Neural cell (in vitro differentiated cells): ENCODE results near the gene LDB2. TPM values are rescaled to one million over a fixed set of nuclear protein-coding genes. Genes with fewer than 3 reads are reported as not detected.

Experiments used
- H2AFZ ChIP-seq: fragments of 200-600, 300-800 bp; sonication (generic), shearing (Covaris generic); 2 replicates; pipeline ENCODE4 v1.6.0; 2014; ENCODE audit warnings: low read depth, mild to moderate bottlenecking, antibody characterized with exemption, low read length, moderate library complexity
- H3F3A ChIP-seq: fragments of 200-600 bp; shearing (Covaris generic); 2 replicates; pipeline ENCODE4 v1.6.1; 2016; ENCODE audit warnings: mild to moderate bottlenecking, moderate library complexity, mixed read lengths, antibody characterized with exemption, low read length; ENCODE audit not compliant: insufficient read depth, poor library complexity, severe bottlenecking
- H3K27ac ChIP-seq: fragments of 200-600, 300-800 bp; sonication (generic), shearing (Covaris generic); 2 replicates; pipeline ENCODE4 v1.5.1; 2014; ENCODE audit warnings: mild to moderate bottlenecking, low read length, moderate library complexity
- H3K27me3 ChIP-seq: fragments of 300-800, 200-600 bp; sonication (generic), shearing (Covaris generic); 2 replicates; pipeline ENCODE4 v1.6.0; 2014; ENCODE audit warnings: mild to moderate bottlenecking, low read depth, low read length, moderate library complexity; ENCODE audit not compliant: insufficient read depth
- H3K36me3 ChIP-seq: fragments of 300-800, 200-600 bp; sonication (generic), shearing (Covaris generic); 2 replicates; pipeline ENCODE4 v1.5.1; 2014; ENCODE audit warnings: mild to moderate bottlenecking, antibody characterized with exemption, low read length, moderate library complexity; ENCODE audit not compliant: insufficient read depth
- H3K4me2 ChIP-seq: fragments of 300-800, 200-600 bp; sonication (generic), shearing (Covaris generic); 2 replicates; pipeline ENCODE4 v1.6.0; 2014; ENCODE audit warnings: mild to moderate bottlenecking, low read length
- H3K4me3 ChIP-seq: fragments of 300-800, 200-600 bp; sonication (generic), shearing (Covaris generic); 2 replicates; pipeline ENCODE4 v1.5.1; 2014; ENCODE audit warnings: mild to moderate bottlenecking, low read length, moderate library complexity
- H3K79me2 ChIP-seq: fragments of 200-600 bp; shearing (Covaris generic); replicated peaks from 2 replicates; pipeline ENCODE4 v1.6.0; 2014; ENCODE audit warnings: mild to moderate bottlenecking, low read length, moderate library complexity; ENCODE audit not compliant: insufficient read depth
- H3K9ac ChIP-seq: fragments of 300-800, 200-600 bp; sonication (generic), shearing (Covaris generic); 2 replicates; pipeline ENCODE4 v1.6.1; 2016; ENCODE audit warnings: mild to moderate bottlenecking, low read length, mixed read lengths
- H3K9me2 ChIP-seq: fragments of 200-600 bp; shearing (Covaris generic); 2 replicates; pipeline ENCODE4 v1.6.1; 2016; ENCODE audit warnings: mild to moderate bottlenecking, low read length, mixed read lengths; ENCODE audit not compliant: insufficient read depth
- H3K9me3 ChIP-seq: fragments of 200-600, 300-800 bp; sonication (generic), shearing (Covaris generic); 2 replicates; pipeline ENCODE4 v1.6.1; 2016; ENCODE audit warnings: mild to moderate bottlenecking, mixed run types, low read length, moderate library complexity, mixed read lengths
- H4K20me1 ChIP-seq: fragments of 200-600 bp; shearing (Covaris generic); 2 replicates; pipeline ENCODE4 v1.6.1; 2016; ENCODE audit warnings: mild to moderate bottlenecking, mixed run types; ENCODE audit not compliant: insufficient read depth
- EP300 ChIP-seq: fragments of 450-650 bp; conservative IDR thresholded peaks from 2 replicates; pipeline ENCODE4 v1.6.1; 2014; ENCODE audit warnings: antibody characterized with exemption, mild to moderate bottlenecking, moderate library complexity; ENCODE audit not compliant: poor library complexity, severe bottlenecking
- EZH2 ChIP-seq: fragments of 200-600, 300-800 bp; shearing (Covaris generic), sonication (generic); IDR thresholded peaks from 2 replicates; pipeline ENCODE4 v1.6.1; 2014; ENCODE audit warnings: antibody characterized with exemption, low read length, borderline replicate concordance, mild to moderate bottlenecking; ENCODE audit not compliant: insufficient read depth, poor library complexity, severe bottlenecking
- MXI1 ChIP-seq: fragments of 450-650 bp; conservative IDR thresholded peaks from 2 replicates; pipeline ENCODE4 v1.6.1; 2014; ENCODE audit warnings: antibody characterized with exemption, mild to moderate bottlenecking; ENCODE audit not compliant: poor library complexity, severe bottlenecking
- POLR2AphosphoS5 ChIP-seq: IDR thresholded peaks from 2 replicates; pipeline ENCODE4 v1.6.1; 2012
- RAD21 ChIP-seq: fragments of 450-650 bp; conservative IDR thresholded peaks from 2 replicates; pipeline ENCODE4 v1.6.1; 2014; ENCODE audit warnings: antibody characterized with exemption, mild to moderate bottlenecking, moderate library complexity
- SMC3 ChIP-seq: fragments of 450-650 bp; conservative IDR thresholded peaks from 2 replicates; pipeline ENCODE4 v1.6.1; 2014; ENCODE audit warnings: antibody characterized with exemption, mild to moderate bottlenecking, moderate library complexity; ENCODE audit not compliant: poor library complexity
- TAF1 ChIP-seq: IDR thresholded peaks from 2 replicates; pipeline ENCODE4 v1.6.1; 2012; ENCODE audit warnings: low read depth
- polyA plus RNA-seq: library from polyadenylated mRNA; depleted of rRNA; stranded (reverse); fragments of >200 nt; gene quantifications from 2 replicates; pipeline ENCODE4 v1.2.3, GENCODE V29; 2014
- TF ChIP-seq, protein P1 (sequence below): IDR thresholded peaks from 2 replicates; pipeline ENCODE4 v1.6.1; 2012; ENCODE audit warnings: borderline replicate concordance
- TF ChIP-seq, protein P2 (sequence below): fragments of 450-650 bp; IDR thresholded peaks from 2 replicates; pipeline ENCODE4 v1.5.1; 2014; ENCODE audit warnings: antibody characterized with exemption, mild to moderate bottlenecking, moderate library complexity; ENCODE audit not compliant: poor library complexity, severe bottlenecking

LDB2 gene
- polyA plus RNA-seq, 1 donor from 2014 or later, result 58.9 TPM

DNA sequence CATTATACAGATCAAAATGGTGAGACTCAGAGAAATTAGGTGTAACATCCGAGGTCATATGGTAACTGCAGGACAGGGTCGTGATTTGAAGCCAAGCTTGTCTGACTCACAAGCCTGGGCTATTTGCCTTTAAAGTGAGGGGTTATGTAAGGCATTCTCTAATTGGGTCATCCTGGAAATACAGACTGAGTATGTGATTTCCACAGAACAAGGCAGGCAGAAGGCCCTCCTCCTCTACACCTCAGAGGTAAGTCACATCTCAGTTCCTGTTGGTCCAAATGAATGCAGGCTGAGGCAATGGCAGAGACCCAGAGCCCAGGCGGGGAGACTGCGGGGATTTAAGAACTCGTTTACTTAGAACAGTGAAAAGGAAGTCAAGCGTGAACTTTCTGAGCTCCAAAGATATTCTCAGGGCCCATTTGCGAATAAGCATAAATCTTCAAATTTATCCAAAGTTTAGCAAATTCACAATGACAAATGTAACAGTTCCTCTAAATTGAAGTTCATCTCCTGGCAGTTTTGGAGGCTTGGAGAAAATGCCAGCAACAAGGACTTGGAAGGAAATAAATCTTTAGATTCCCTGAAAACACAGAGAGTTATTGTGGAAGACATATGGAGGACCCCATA lies 153.3 kb downstream of the LDB2 start:
- H2AFZ ChIP-seq, result no peak overlapping the region
- H3K36me3 ChIP-seq, result no peaks in the 10 kb centered on the region
- H4K20me1 ChIP-seq, result no peaks in the 10 kb centered on the region
- H3K79me2 ChIP-seq, result no peaks in the 10 kb centered on the region
- no peaks in the 10 kb centered on the region for H3F3A ChIP-seq
- TF ChIP-seq TAF1 (no peak), EZH2 (no peak), RAD21 (no peak), POLR2AphosphoS5 (no peak), EP300 (no peak), SMC3 (no peak), MXI1 (no peak)
- TF ChIP-seq, protein P1, sequence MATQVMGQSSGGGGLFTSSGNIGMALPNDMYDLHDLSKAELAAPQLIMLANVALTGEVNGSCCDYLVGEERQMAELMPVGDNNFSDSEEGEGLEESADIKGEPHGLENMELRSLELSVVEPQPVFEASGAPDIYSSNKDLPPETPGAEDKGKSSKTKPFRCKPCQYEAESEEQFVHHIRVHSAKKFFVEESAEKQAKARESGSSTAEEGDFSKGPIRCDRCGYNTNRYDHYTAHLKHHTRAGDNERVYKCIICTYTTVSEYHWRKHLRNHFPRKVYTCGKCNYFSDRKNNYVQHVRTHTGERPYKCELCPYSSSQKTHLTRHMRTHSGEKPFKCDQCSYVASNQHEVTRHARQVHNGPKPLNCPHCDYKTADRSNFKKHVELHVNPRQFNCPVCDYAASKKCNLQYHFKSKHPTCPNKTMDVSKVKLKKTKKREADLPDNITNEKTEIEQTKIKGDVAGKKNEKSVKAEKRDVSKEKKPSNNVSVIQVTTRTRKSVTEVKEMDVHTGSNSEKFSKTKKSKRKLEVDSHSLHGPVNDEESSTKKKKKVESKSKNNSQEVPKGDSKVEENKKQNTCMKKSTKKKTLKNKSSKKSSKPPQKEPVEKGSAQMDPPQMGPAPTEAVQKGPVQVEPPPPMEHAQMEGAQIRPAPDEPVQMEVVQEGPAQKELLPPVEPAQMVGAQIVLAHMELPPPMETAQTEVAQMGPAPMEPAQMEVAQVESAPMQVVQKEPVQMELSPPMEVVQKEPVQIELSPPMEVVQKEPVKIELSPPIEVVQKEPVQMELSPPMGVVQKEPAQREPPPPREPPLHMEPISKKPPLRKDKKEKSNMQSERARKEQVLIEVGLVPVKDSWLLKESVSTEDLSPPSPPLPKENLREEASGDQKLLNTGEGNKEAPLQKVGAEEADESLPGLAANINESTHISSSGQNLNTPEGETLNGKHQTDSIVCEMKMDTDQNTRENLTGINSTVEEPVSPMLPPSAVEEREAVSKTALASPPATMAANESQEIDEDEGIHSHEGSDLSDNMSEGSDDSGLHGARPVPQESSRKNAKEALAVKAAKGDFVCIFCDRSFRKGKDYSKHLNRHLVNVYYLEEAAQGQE, result no peak
- TF ChIP-seq, protein P2, sequence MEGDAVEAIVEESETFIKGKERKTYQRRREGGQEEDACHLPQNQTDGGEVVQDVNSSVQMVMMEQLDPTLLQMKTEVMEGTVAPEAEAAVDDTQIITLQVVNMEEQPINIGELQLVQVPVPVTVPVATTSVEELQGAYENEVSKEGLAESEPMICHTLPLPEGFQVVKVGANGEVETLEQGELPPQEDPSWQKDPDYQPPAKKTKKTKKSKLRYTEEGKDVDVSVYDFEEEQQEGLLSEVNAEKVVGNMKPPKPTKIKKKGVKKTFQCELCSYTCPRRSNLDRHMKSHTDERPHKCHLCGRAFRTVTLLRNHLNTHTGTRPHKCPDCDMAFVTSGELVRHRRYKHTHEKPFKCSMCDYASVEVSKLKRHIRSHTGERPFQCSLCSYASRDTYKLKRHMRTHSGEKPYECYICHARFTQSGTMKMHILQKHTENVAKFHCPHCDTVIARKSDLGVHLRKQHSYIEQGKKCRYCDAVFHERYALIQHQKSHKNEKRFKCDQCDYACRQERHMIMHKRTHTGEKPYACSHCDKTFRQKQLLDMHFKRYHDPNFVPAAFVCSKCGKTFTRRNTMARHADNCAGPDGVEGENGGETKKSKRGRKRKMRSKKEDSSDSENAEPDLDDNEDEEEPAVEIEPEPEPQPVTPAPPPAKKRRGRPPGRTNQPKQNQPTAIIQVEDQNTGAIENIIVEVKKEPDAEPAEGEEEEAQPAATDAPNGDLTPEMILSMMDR, result no peak
- no peaks in the 10 kb centered on the region for H3K9me2 ChIP-seq
- H3K9ac ChIP-seq, result no peak overlapping the region
- H3K4me2 ChIP-seq, result no peak overlapping the region
- H3K9me3 ChIP-seq, result no peaks in the 10 kb centered on the region
- H3K4me3 ChIP-seq, result no peak overlapping the region
- H3K27me3 ChIP-seq, result no peaks in the 10 kb centered on the region
- no peak overlapping the region for H3K27ac ChIP-seq

DNA sequence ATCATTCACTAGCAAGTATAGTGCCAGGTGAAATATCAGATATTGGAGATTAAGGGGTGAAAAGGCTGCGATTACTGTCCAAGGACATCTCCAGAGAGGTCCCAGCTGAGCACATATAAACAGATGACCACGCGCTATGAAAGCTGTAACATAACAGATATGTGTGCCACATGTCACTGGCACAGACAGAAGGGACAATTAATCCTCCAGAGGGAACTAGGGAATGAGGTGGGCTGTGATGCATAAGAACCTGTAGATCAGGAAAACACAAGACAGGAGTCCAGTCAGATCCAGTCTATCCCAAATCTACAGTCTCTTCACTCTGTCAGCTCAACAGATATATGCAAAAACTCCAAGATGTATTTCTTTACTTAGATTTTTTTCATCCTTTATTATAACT lies 157.2 kb downstream of the LDB2 start:
- Histone ChIP-seq H3K9me3 (no peaks in the 10 kb centered on the region), H3F3A (no peaks in the 10 kb centered on the region), H3K4me3 (no peak overlapping the region), H3K4me2 (no peak overlapping the region), H3K9ac (peak overlapping the region; percentile 1), H3K9me2 (no peaks in the 10 kb centered on the region), H3K27me3 (no peaks in the 10 kb centered on the region), H2AFZ (no peak overlapping the region), H3K79me2 (no peaks in the 10 kb centered on the region), H3K27ac (peak overlapping the region; percentile 81), H3K36me3 (no peaks in the 10 kb centered on the region), H4K20me1 (no peaks in the 10 kb centered on the region)
- no peak for TF ChIP-seq EZH2
- TF ChIP-seq SMC3, result no peak
- TF ChIP-seq, protein P2, result no peak
- no peak for TF ChIP-seq MXI1
- TF ChIP-seq RAD21, result no peak
- TF ChIP-seq EP300, result no peak
- TF ChIP-seq TAF1, result no peak
- TF ChIP-seq POLR2AphosphoS5, result no peak
- TF ChIP-seq, protein P1, result no peak
